ENCODE results near the gene PDILT. TPM values are rescaled to one million over a fixed set of nuclear protein-coding genes. Genes with fewer than 3 reads are reported as not detected.
"Not testable (repeated sequence)": the region's sequence is repeated elsewhere in the genome, so short reads cannot be mapped to it uniquely, and the experiment has no call there.

Gene PDILT
- total RNA-seq, 1 donor from 2014 or later = not detected

- ATAC-seq (no peak), DNase-seq (ENCODE audit: missing footprints) (no peak)
- intact Hi-C loops (cut with DNase I) = no loop called here
Measured at GRCh38 chr16:20333120-20333519, 71.4 kb downstream of the PDILT start.

DNA sequence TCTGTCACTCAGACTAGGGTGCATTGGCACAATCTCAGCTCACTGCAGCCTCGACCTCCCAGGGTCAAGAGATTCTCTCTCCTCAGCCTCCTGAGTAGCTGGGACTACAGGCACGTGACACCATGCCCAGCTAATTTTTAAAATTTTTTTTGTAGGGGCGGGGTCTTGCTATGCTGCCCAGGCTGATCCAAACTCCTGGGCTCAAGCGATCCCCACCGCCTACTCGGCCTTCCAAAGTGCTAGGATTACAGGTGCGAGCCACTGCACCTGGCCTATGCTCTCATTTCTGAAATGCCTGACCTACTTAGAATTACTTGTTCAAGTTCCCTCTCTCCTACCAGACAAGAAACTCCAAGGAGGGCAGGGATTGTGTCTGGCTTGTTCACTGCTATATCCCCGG lies 72.1 kb downstream of the PDILT start:
- DNase-seq (ENCODE audit: missing footprints) (no peak), ATAC-seq (no peak)
- intact Hi-C loops (cut with DNase I) = no loop called here

DNA sequence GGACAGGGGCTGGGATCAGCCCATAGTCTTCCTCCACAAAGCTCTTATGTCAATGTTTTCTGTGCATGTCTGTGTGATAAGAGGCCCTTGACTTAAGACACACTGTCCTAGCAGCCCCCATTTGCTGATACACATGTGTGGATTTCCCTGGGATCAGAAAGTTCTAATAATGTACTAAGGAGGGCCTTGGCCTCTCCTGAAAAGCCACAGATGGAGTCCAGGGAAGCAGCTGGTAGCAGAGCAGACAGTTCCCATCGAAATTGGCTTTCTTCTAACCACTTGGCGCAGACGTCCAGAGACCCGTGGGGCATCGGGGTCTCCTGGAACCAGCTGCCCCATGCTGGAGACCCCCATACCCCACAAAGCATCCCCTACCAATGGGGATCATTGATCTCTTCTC lies 72.9 kb downstream of the PDILT start:
- intact Hi-C loops (cut with DNase I) = no loop called here
- DNase-seq (ENCODE audit: missing footprints) (no peak), ATAC-seq (no peak)

DNA sequence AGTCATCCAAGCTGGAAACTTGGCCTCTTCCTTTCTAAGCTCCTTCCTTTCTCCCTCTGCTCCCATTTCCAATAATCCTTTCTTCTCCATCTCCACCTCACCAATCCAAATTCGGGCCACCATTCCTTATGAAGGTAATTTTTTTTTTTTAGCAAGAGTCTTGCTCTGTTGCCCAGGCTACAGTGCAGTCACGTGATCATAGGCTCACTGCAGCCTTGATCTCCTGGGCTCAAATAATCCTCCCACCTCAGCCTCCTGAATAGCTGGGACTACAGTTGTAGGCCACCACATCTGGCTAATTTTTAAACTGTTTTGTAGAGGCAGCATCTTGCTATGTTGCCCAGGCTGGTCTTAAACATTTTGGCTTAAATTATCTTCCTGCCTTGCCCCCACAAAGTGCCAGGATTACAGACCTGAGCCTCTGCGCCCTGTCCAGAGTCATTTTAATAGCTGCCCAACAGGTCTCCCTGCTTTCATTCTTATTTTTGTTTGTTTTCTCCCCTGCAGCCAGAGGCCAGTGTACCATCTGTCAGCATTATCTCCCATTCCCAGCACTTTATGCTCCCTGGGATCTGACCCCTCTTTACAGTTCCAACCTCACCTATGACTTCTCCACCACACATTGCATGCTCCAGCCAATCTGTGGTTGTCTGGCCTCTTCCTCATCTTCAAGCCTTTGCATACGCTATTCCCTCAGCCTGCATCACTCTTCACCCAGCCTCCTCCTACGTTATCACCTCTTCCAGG lies 75.0 kb downstream of the PDILT start:
- ATAC-seq (no peak), DNase-seq (ENCODE audit: missing footprints) (no peak)
- intact Hi-C loops (cut with DNase I) = no loop called here

DNA sequence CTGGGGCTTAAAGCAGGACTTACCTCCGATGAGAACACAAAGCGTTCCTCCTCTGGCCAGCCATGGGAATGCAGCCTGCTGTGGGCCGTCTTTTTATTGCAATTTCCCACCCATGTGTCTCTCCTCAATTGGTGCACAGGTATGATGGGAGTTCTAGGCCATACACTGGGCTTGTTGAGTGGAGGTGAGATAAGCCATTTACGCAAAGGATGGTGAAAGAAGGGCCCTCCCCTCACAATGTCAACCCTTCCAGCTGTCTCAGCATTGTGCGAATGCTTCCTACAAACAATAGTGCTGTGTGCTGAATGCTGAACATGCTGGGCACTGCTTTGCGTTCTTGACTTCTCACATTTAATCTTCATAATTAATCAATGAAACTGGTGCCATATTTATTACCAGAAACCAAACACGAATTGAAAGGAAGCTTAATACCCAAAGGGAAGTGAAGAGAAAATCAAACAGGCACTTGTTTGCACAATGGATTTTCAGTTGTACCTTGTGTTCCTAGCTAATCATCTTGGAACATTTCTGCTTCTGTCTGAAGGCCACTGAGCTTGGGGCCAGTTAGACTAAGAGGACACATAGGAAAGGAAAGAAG lies 77.0 kb downstream of the PDILT start, which contains the start of gene GP2:
Gene GP2, minus strand, starts transcription at position 70 of the 598 bp plus-strand sequence. CDS start 1,082 bp downstream, outside the sequence.
- ATAC-seq (no peak), DNase-seq (ENCODE audit: missing footprints) (no peak)
- intact Hi-C loops (cut with DNase I) = no loop called here

- ATAC-seq = no peak
- no peak for DNase-seq (ENCODE audit: missing footprints)
- intact Hi-C loops (cut with DNase I) = no loop called here
Measured at GRCh38 chr16:20326321-20326720, 78.2 kb downstream of the PDILT start.

DNA sequence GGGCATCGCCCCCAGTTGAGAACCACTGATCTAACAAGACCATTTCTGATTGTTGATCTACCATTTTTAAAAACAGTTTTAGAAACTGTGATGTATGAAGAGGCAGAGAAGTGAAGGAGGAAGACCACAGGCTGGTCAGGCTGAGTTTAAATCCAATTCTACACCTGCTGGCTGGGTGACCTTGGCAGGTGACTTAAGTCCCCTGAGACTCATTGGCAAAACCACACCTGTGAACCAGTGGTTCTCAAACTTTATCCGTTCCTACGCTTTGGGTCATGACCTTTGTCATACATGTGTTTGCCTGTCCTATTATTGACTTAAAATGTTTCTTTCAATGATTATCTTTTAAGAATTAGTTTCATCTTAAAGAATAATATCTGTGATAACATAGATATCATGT lies 79.5 kb downstream of the PDILT start:
- ATAC-seq (no peak), DNase-seq (ENCODE audit: missing footprints) (no peak)
- intact Hi-C loops (cut with DNase I) = no loop called here

- ATAC-seq = no peak
- DNase-seq (ENCODE audit: missing footprints) = no peak
- intact Hi-C loops (cut with DNase I) = no loop called here
Measured at GRCh38 chr16:20323591-20324117, 80.9 kb downstream of the PDILT start.

- intact Hi-C loops (cut with DNase I) = no loop called here
- no peak for DNase-seq (ENCODE audit: missing footprints)
- no peak for ATAC-seq
Measured at GRCh38 chr16:20322696-20323095, 81.8 kb downstream of the PDILT start.

GRCh38 chr16:20321671-20322070 lies 82.9 kb downstream of the PDILT start:
- DNase-seq (ENCODE audit: missing footprints) = no peak
- ATAC-seq = no peak
- intact Hi-C loops (cut with DNase I) = no loop called here

- DNase-seq (ENCODE audit: missing footprints); ATAC-seq; intact Hi-C loops (cut with DNase I): not testable (repeated sequence)
Measured at GRCh38 chr16:20321051-20321450, 83.5 kb downstream of the PDILT start.

- ATAC-seq (no peak), DNase-seq (ENCODE audit: missing footprints) (no peak)
- intact Hi-C loops (cut with DNase I) = no loop called here
Measured at GRCh38 chr16:20320592-20320991, 83.9 kb downstream of the PDILT start.

GRCh38 chr16:20320178-20320577 lies 84.4 kb downstream of the PDILT start:
- no peak for DNase-seq (ENCODE audit: missing footprints)
- no peak for ATAC-seq
- intact Hi-C loops (cut with DNase I) = no loop called here

GRCh38 chr16:20319406-20319805 lies 85.1 kb downstream of the PDILT start:
- intact Hi-C loops (cut with DNase I) = no loop called here
- no peak for ATAC-seq

GRCh38 chr16:20318437-20318836 lies 86.1 kb downstream of the PDILT start:
- intact Hi-C loops (cut with DNase I) = no loop called here
- ATAC-seq (no peak), DNase-seq (ENCODE audit: missing footprints) (no peak)

More at GRCh38 chr16:20319406-20319805, 85.1 kb downstream of the PDILT start:
- no peak for DNase-seq (ENCODE audit: missing footprints)

- intact Hi-C loops (cut with DNase I) = no loop called here
- DNase-seq (ENCODE audit: missing footprints) (no peak), ATAC-seq (no peak)
Measured at GRCh38 chr16:20318006-20318405, 86.5 kb downstream of the PDILT start.

DNA sequence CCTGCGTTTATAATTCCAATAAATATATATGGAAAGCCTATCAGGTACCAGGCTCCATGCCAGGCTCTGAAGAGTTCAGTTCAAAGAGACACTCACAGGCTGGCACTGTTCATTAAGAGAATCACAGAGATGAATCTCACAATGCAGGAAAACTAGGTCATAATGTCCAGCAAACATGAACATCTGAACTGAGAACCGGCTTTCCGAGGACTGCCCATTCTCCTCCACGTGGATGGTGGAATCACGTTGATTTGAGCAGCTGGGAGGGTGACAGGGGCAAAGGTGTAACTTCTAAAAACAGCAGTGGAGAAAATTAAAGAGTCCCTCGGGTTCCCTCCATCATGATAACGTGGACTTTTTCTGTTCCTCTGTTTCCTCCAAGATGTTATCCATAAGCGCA lies 87.4 kb downstream of the PDILT start:
- no peak for DNase-seq (ENCODE audit: missing footprints)
- intact Hi-C loops (cut with DNase I) = no loop called here
- ATAC-seq = no peak

GRCh38 chr16:20316715-20317114 lies 87.8 kb downstream of the PDILT start:
- ATAC-seq (no peak), DNase-seq (ENCODE audit: missing footprints) (no peak)
- intact Hi-C loops (cut with DNase I) = no loop called here

- ATAC-seq (no peak), DNase-seq (ENCODE audit: missing footprints) (no peak)
- intact Hi-C loops (cut with DNase I) = no loop called here
Measured at GRCh38 chr16:20315764-20316163, 88.8 kb downstream of the PDILT start.

DNA sequence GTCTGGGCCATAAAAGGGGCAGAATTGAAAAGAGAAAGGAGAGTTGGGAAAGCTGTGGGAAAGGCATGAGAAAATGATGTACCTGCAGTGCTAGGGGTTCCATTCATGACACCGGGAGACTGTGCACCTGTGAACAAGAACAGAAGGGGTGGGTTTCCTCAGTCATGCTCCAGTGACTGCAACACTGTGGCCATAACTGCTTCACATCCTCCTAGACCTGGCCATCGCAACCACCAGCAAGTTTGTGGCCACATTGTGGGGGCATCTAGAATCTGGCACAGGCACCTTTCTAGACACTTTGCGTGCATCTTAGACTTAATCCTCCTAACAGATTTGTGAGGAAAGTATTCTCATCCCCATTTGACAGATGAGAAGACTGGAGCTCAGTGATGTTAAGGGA lies 90.0 kb downstream of the PDILT start:
- no peak for DNase-seq (ENCODE audit: missing footprints)
- intact Hi-C loops (cut with DNase I) = no loop called here
- no peak for ATAC-seq

Data from Right ventricle myocardium inferior (tissue), 1 donor.